ENCODE results near the gene SRM.

GRCh38 chr1:11109047-11109760 lies 49.4 kb upstream of the SRM start:
- TF ChIP-seq CTCF (IDR thresholded peaks at IDR 0.05) = no peak
- no peak for TF ChIP-seq POLR2A (IDR thresholded peaks at IDR 0.05; ENCODE audit: low read depth)
- TF ChIP-seq POLR2AphosphoS5 (IDR thresholded peaks at IDR 0.05) = no peak

Data from esophagus muscularis mucosa (tissue), 3 donors.